ENCODE measurements around the gene LYSET.
"Not testable (repeated sequence)": the region's sequence is repeated elsewhere in the genome, so short reads cannot be mapped to it uniquely, and the experiment has no call there.

LYSET gene
- long read RNA-seq, partial matches to known transcripts: 0 of 1 reads
- long read RNA-seq, other reads (novel, unspliced or antisense): 0 of 1 reads

GRCh38 chr14:93184391-93185348, at the start of gene LYSET, which contains the start of gene MOAP1:
LYSET (plus strand) TSS chr14:93185317; CDS start chr14:93185406, 89 bp downstream.
MOAP1 (minus strand) TSS chr14:93184897; CDS start chr14:93184242, 655 bp downstream.
- H3K27me3 ChIP-seq (ENCODE audit: insufficient read depth, poor library complexity, severe bottlenecking): no peaks in the 10 kb centered on the region
- peak within 1 kb of the TSS; percentile 86 for H3K27ac ChIP-seq (replicated peaks)
- peak; percentile 83 to 85 for DNase-seq (ENCODE audit: low read depth in 1 of 2, low spot score in 1 of 2)
- H3K4me3 ChIP-seq (replicated peaks; ENCODE audit: insufficient read depth, low read length): peak within 1 kb of the TSS; percentile 97
- TF ChIP-seq SPI1 (IDR thresholded peaks at IDR 0.05; ENCODE audit: borderline replicate concordance, low read depth): no peak
- peak; percentile 53; the same call in 1 of the 2 replicates for TF ChIP-seq POLR2AphosphoS5 (IDR thresholded peaks at IDR 0.05; ENCODE audit: low read depth)
- TF ChIP-seq GABPA (IDR thresholded peaks at IDR 0.05; ENCODE audit: low read depth): peak; percentile 79
- TF ChIP-seq REST (IDR thresholded peaks at IDR 0.05; ENCODE audit: insufficient replicate concordance, low read depth): no peak
- TF ChIP-seq, protein P1, sequence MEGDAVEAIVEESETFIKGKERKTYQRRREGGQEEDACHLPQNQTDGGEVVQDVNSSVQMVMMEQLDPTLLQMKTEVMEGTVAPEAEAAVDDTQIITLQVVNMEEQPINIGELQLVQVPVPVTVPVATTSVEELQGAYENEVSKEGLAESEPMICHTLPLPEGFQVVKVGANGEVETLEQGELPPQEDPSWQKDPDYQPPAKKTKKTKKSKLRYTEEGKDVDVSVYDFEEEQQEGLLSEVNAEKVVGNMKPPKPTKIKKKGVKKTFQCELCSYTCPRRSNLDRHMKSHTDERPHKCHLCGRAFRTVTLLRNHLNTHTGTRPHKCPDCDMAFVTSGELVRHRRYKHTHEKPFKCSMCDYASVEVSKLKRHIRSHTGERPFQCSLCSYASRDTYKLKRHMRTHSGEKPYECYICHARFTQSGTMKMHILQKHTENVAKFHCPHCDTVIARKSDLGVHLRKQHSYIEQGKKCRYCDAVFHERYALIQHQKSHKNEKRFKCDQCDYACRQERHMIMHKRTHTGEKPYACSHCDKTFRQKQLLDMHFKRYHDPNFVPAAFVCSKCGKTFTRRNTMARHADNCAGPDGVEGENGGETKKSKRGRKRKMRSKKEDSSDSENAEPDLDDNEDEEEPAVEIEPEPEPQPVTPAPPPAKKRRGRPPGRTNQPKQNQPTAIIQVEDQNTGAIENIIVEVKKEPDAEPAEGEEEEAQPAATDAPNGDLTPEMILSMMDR (IDR thresholded peaks at IDR 0.05; ENCODE audit: insufficient read depth, low read length): no peak

GRCh38 chr14:93135399-93135798, 49.7 kb upstream of the LYSET start:
- DNase-seq (ENCODE audit: low read depth in 1 of 2, low spot score in 1 of 2): no peak
- no peak for TF ChIP-seq SPI1 (IDR thresholded peaks at IDR 0.05; ENCODE audit: borderline replicate concordance, low read depth)
- TF ChIP-seq, protein P1 (IDR thresholded peaks at IDR 0.05; ENCODE audit: insufficient read depth, low read length): no peak
- no peak for TF ChIP-seq GABPA (IDR thresholded peaks at IDR 0.05; ENCODE audit: low read depth)
- TF ChIP-seq REST (IDR thresholded peaks at IDR 0.05; ENCODE audit: insufficient replicate concordance, low read depth): no peak
- no peak for TF ChIP-seq POLR2AphosphoS5 (IDR thresholded peaks at IDR 0.05; ENCODE audit: low read depth)
- H3K27ac ChIP-seq (replicated peaks): no peak overlapping the region

GRCh38 chr14:93136009-93136408, 49.1 kb upstream of the LYSET start:
- Histone ChIP-seq H3K4me3 (replicated peaks; ENCODE audit: insufficient read depth, low read length) (no peak overlapping the region), H3K27me3 (ENCODE audit: insufficient read depth, poor library complexity, severe bottlenecking) (no peaks in the 10 kb centered on the region), H3K27ac (replicated peaks) (no peak overlapping the region)
- DNase-seq (ENCODE audit: low read depth in 1 of 2, low spot score in 1 of 2): no peak
- TF ChIP-seq SPI1 (IDR thresholded peaks at IDR 0.05; ENCODE audit: borderline replicate concordance, low read depth) (no peak), POLR2AphosphoS5 (IDR thresholded peaks at IDR 0.05; ENCODE audit: low read depth) (no peak), REST (IDR thresholded peaks at IDR 0.05; ENCODE audit: insufficient replicate concordance, low read depth) (no peak), GABPA (IDR thresholded peaks at IDR 0.05; ENCODE audit: low read depth) (no peak)
- TF ChIP-seq, protein P1 (IDR thresholded peaks at IDR 0.05; ENCODE audit: insufficient read depth, low read length): no peak

More at GRCh38 chr14:93135399-93135798, 49.7 kb upstream of the LYSET start:
- no peaks in the 10 kb centered on the region for H3K27me3 ChIP-seq (ENCODE audit: insufficient read depth, poor library complexity, severe bottlenecking)
- no peak overlapping the region for H3K4me3 ChIP-seq (replicated peaks; ENCODE audit: insufficient read depth, low read length)

- DNase-seq (ENCODE audit: low read depth in 1 of 2, low spot score in 1 of 2); H3K4me3 ChIP-seq (replicated peaks; ENCODE audit: insufficient read depth, low read length); H3K27me3 ChIP-seq (ENCODE audit: insufficient read depth, poor library complexity, severe bottlenecking); H3K27ac ChIP-seq (replicated peaks): not testable (repeated sequence)
Measured at GRCh38 chr14:93136508-93136907, 48.6 kb upstream of the LYSET start.
